HG02623 (cell line): ENCODE data around the gene GDF9.

ENCODE experiments used
- ATAC-seq: cut with Tn5 transposase; IDR thresholded peaks from one replicate; pipeline ENCODE4 v1.9.1; 2021; ENCODE audit warnings: moderate library complexity; ENCODE audit not compliant: unreplicated experiment

The GDF9 gene

GRCh38 chr5:132822650-132823480, 43.4 kb downstream of the GDF9 start:
- no peak for ATAC-seq

DNA sequence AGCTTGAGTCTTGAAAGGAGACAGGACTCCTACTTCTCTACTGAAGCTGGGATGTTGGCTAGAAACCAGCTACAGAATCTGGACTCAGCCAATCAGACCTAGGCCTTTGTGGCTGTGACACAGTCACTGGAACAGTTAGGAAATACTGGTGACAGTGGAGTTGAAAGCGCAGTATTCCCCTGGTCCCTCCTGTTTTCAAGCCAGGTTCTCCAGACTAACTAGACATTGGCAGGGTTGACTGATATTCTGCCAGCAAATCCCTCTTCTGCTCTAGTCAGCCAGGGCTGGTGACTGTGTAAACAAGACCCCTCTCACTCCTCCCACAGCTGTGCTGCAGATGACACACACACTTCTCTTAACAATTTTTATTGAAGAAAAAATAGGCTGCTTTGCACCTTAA, 44.5 kb downstream of the GDF9 start:
- no peak for ATAC-seq

DNA sequence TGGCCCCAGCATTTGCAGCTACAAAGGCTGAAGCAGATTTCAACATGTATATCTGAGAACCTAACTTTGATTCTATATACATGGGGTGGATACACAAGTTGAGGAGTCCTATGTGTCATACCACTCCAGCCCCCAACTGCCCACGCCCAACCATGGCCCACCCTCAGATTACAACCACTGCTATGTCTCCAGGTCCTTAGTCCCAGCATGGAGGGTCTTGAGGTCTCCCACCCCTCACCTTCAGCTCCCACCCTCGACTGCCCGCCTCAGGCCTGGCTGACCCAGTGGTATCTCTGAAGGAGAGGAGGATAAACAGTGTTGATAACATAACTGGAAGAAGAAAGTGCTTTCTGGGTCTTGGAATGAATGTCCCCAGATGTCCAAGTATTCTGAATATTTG, 44.9 kb downstream of the GDF9 start:
- no peak for ATAC-seq

- ATAC-seq, result peak; percentile 70
Observed at GRCh38 chr5:132820162-132820754, 46.0 kb downstream of the GDF9 start.

DNA sequence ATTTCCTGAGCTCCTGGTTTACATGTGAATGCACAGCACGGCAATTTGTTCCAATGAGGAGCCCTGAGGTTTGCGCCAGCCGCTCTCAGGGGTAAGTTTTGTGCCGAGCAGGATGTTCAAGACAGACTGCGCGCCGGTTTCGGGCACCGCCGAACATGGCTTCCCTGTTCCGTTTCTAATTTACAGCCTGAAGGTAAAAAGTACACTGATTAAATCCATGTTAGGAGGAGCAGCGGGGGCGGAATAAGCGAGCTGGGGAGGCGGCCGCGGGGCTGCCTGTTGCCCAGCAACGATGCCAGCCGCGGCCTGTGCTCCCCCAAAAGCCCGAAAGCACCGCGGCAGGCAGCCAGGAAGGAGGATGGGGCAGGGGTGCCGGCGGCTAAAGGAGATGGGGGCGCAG, 46.8 kb downstream of the GDF9 start:
- no peak for ATAC-seq

DNA sequence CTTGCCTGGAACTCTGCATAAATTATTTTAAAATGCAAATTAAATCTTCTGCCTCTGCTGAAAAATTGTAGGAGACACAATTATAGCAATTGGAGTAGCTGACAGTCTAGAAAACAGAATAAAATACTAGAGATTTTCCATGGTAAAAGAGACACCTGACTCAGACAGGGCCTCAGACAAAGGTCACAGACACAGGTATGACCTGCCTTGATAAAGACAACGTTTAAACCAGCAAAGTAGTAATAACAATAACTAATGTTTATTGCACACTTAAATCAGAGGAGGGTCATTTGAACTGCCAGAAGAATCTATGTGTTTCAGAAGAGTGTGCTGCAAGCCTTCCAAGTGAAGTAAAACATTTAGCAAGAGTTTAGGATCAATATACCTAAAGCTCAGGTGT, 49.3 kb downstream of the GDF9 start:
- ATAC-seq, result no peak

- ATAC-seq, result no peak
Observed at GRCh38 chr5:132816554-132816953, 49.7 kb downstream of the GDF9 start.

DNA sequence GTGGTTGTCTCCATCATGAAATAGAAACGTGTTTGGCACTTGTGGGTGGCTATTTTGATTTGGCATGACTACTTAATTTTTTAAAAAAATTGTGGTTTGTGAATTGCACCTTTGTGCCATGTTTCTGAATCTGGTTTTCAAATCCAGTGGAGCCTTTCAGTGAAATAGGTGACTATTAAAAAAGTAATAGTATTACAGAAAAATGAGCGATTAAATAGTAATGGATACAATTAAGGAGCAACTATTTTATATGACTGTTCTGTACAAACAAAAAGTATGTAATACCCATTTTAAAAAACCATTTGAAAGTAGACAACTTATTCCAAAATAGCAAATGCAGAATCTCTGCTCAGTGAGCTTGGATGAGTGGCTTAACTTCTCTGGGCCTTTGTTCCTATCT, 50.2 kb downstream of the GDF9 start:
- ATAC-seq, result no peak

GRCh38 chr5:132815454-132815853, 50.8 kb downstream of the GDF9 start:
- ATAC-seq, result no peak

DNA sequence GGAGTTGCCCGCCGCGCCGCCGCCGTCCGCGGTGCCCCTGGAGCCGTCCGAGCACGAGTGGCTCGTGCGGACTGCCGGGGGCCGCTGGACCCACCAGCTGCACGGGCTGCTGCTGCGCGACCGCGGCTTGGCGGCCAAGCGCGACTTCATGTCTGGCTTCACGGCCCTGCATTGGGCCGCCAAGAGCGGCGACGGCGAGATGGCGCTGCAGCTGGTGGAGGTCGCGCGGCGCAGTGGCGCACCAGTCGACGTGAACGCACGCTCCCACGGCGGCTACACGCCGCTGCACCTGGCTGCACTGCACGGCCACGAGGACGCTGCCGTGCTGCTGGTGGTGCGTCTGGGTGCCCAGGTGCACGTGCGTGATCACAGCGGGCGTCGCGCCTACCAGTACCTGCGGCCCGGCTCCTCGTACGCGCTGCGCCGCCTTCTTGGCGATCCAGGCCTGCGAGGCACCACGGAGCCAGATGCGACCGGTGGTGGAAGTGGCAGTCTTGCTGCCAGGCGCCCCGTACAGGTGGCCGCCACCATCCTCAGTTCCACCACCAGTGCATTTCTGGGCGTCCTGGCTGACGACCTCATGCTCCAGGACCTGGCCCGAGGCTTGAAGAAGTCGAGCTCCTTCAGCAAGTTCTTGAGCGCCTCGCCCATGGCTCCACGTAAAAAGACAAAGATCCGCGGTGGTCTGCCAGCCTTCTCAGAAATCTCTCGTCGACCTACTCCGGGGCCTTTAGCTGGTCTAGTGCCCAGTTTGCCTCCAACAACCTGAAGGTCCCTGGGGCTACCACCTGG, 51.6 kb downstream of the GDF9 start:
- ATAC-seq, result no peak

DNA sequence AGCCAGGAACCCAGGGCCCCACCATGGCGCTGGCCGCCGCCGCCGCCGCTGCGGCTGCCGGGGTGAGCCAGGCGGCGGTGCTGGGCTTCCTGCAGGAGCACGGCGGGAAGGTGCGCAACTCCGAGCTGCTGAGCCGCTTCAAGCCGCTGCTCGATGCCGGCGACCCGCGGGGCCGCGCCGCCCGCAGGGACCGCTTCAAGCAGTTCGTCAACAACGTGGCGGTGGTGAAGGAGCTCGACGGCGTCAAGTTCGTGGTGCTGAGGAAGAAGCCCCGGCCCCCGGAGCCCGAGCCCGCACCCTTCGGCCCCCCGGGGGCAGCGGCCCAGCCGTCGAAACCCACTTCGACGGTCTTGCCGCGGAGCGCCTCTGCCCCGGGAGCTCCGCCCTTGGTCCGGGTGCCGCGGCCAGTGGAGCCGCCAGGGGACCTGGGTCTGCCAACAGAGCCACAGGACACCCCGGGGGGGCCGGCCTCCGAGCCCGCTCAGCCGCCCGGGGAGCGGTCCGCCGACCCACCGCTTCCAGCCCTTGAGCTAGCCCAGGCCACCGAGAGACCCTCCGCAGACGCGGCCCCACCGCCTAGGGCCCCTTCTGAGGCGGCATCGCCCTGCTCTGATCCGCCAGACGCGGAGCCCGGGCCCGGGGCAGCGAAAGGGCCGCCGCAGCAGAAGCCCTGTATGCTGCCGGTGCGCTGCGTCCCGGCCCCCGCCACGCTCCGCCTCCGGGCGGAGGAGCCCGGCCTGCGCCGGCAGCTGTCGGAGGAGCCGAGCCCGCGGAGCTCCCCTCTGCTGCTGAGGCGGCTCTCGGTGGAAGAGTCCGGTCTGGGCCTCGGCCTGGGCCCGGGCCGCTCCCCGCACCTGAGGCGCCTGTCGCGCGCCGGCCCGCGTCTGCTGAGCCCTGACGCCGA, 52.4 kb downstream of the GDF9 start:
- ATAC-seq, result no peak

DNA sequence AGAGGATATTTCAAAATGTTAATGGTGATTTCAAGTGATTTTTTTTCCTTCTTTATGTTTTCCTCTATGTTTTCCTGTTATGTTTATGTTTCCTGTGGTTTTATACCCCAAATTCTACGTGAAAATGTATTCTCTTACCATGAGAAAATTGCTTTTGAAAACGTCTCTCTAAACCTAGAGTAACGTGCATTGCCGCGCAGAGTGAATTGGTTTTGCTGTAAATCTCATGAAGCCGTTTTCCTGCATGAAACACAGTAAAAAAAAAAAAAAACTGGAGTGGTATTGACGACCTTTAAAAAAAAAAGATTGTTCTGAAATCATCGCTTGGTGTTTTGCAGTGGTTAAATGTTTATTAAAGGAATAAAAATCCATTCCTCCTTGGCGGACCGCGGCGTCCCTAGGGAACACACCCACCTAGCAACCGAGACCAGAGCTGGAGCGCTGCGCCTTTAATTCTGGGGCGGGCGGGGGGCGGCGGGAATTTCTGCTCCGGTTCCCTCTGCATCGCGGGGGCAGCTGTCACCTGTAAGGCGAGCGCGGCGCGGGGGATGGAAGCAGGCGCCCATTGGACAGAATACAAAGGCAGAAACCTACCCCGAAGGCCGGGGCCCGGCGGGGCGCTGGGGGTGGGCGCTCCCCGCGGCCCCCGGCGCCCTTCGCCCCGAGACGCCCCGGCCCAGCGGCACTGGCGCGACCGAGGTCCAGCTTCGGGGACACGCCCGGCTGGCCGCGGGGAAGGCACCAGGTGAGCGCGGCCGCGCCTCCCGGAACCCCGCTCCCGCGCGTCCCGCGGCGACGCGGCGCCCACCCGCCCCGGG, 53.3 kb downstream of the GDF9 start, which contains the start of gene SOWAHA:
SOWAHA (plus strand) TSS at position 522 of the 818 bp plus-strand sequence. CDS start 320 bp downstream, outside the sequence.
- no peak for ATAC-seq

DNA sequence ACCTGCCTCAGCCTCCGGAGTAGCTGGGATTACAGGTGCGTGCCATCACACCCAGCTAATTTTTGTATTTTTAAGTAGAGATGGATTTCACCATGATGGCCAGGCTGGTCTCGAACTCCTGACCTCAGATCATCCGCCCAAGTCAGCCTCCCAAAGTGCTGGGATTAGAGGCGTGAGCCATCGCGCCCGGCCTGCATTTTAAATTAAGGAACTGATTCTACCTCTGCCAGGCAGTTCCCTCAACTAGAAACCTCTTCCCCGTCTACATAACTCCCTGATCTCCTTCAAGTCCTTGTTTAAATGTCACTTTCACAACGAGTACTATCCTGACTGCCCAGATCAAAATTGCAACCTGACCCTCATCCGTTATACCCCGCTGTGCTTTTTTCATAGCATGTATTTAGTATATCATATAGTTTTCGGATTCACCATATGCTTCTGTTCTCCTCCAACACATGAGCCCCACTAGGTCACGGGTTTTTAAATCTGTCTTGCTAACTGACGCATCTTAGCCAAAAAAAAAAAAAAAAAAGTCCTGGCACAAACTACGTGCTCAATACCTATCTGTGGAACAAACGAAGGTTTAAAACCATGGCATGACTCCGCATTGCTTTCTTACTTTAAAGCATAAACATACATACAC, 54.0 kb downstream of the GDF9 start:
- no peak for ATAC-seq
